HPDE6-E6E7 (cell line): ENCODE results near the gene BRSK1.
"Not testable (repeated sequence)": the region's sequence is repeated elsewhere in the genome, so short reads cannot be mapped to it uniquely, and the experiment has no call there.

Experiments used
- DNase-seq: peaks from one replicate; pipeline ENCODE4 v3.0.0; 2011; ENCODE audit warnings: missing footprints; ENCODE audit errors: extremely low spot score

BRSK1 gene

DNA sequence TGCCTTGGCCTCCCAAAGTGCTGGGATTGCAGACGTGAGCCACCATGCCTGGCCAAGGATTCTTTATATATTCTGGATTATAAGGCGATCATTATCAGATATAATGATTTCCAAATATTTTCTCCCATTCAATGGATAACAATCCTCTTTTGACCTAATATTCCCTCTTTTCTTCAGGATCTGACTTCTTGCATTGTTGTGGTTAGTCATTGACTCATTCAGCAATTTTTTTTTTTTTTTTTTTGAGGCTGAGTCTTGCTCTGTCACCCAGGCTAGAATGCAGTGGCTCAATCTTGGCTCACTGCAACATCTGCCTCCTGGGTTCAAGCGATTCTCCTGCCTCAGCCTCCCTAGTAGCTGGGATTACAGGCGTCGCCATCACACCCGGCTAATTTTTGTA lies 46.0 kb downstream of the BRSK1 start:
- DNase-seq = not testable (repeated sequence)

DNA sequence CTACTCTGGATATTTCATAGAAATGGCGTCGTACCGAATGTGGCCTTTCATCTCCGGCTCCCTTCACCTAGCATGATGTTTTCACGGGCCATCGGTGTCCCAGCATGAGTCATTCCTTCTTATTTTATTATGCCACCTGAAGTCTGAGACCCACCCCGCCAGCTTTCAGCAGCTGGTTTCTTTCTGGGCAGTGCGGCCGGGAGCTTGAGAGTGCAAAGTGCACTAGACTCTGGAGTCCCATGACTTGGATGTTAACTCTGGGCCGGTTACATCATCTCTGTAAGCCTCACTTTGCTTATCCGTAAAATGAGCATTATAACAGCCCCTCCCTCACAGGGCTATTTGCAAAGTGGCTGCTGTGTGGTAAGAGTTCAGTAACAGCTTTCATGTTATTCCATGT lies 50.1 kb downstream of the BRSK1 start:
- no peak for DNase-seq

DNA sequence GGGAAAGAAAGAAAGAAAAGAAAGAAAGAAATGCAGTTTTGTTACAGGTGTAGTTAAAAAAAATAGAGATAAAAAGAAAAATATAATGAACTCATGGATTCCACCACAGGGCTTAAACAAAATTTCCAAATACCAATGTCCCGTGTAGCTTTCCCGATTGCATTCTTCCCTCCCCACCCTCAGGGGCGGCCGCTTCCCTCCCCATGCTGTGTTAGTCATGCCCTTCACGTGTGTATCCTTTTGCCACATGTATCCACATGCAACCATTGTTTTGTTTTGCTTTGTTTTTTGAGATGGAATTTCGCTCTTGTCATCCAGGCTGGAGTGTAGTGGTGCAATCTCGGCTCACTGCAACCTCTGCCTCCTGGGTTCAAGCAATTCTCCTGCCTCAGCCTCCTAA lies 52.3 kb downstream of the BRSK1 start:
- DNase-seq = peak; percentile 76

GRCh38 chr19:55339105-55339888 lies 55.5 kb downstream of the BRSK1 start, which contains the start of gene KMT5C:
KMT5C (plus strand) TSS chr19:55339876; CDS start chr19:55341937, 2,061 bp downstream.
- peak; percentile 99 for DNase-seq

DNA sequence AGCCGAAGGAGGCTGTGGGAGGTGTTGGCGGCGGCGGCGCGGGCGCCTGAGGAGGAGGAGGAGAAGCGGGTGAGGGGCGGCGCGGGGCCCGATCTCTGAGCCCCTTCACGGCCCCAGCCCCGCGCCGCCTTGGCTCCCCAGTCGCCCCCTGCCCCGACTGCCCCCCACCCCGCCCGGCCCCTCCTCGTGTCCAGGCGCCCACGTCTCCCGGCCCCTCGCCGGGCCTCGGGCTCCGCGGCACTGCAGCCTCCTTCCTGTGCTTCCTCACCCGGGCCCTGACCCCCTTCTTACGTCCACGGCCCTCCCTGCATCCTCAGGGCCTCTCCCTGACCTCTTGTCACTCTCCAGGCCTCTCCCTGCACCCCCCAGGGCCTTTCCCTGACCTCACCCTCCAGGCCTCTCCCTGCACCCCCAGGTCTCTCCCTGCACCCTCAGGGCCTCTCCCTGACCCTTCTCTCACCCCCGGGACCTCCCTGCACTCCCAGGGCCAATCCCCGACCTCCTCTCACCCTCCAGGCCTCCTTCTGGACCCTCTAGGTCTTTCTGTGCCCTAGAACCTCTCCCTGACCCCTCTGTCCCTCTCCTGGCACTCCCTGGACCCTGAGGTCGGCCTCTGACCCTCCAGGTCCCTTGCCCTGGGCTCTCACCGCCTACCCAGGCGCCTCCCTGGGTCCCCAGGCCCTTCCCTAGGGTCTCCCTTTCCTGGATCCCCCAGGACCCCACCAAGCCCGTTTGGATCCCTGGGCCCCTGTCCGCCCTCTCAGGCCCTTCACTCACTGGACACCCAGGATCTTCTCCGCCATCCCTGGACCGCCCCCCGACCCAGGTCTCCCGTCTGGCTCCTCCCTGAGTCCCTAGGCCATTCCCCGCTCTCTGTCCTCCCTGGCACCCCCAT lies 56.3 kb downstream of the BRSK1 start:
- DNase-seq = no peak

DNA sequence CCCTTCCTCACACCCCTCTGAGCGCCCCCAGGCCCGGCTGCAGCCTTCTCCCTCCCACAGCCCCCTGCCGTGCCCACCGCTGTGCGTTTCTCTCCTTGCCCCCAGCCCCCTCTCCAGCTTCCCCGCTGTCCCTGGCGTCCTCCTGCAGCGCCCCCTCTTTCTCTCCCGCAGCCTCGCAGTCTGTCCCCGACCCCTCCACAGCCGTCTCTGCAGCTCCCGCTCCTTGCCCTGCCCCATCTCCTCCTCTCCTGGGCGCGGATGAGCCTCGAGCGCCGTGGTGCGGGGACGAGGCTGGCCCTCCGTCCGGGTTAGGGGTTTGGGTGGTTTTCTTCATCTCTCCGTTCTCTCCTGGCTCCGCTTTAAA lies 57.0 kb downstream of the BRSK1 start:
- DNase-seq = no peak

DNA sequence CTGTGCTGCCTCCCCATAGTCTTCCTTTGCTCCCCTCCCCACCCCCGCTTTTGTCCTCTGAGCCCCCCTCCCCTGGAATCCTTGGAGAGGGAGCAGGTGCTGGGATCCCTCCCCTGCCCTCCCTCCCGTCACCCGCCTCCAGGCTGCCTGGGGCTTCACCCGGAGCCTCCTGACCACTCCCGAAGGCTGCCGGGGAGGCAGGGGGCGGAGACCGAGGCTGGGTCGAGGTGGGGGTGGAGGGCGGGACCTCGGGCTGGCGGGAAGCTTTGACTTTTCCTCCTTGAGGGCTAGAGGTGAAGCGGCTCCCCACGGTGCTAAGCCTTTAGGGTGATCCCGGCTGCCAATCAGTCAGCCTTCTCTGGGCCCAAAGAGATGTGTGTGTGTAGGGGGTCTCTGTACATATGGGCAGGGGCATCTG lies 57.4 kb downstream of the BRSK1 start:
- DNase-seq = peak; percentile 67

DNA sequence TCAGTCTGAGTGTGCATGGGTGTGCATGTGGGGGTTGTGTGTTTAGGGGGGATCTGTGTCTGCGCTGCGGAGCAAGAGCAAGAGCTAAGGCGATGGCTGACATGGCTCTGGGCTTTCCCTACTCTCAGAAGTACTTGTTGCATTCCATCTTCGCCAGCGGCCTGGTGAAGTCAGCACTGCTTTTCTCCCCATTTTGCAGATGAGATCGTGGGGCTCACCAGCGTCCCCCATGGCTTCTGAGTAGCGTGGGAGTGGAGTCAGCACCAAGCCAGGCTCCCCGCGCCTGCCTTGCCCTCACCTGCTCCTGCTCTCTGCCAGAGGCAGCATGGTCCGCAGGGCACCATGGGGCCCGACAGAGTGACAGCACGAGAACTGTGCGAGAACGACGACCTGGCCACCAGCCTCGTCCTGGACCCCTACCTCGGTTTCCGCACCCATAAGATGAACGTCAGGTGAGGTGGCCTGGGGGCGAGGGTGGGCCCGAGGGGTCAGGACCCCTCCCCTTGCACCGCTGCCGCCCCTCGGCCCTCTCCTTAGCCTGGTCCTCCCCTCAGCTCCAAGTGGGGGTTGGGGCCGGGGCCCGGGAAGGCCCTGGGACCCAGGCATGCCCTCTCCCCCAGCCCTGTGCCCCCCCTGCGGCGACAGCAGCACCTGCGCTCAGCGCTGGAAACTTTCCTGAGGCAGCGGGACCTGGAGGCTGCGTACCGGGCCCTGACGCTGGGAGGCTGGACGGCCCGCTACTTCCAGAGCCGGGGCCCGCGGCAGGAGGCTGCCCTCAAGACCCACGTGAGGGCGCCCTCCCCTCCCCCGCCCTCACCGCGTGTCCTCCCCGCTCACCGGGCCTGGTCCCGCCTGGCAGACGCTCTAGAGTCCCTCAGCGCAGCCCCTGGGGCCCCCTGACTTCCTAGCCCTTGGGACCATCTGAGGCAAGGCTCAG lies 58.1 kb downstream of the BRSK1 start:
- no peak for DNase-seq

GRCh38 chr19:55344444-55344843 lies 60.6 kb downstream of the BRSK1 start:
- peak; percentile 47 for DNase-seq

DNA sequence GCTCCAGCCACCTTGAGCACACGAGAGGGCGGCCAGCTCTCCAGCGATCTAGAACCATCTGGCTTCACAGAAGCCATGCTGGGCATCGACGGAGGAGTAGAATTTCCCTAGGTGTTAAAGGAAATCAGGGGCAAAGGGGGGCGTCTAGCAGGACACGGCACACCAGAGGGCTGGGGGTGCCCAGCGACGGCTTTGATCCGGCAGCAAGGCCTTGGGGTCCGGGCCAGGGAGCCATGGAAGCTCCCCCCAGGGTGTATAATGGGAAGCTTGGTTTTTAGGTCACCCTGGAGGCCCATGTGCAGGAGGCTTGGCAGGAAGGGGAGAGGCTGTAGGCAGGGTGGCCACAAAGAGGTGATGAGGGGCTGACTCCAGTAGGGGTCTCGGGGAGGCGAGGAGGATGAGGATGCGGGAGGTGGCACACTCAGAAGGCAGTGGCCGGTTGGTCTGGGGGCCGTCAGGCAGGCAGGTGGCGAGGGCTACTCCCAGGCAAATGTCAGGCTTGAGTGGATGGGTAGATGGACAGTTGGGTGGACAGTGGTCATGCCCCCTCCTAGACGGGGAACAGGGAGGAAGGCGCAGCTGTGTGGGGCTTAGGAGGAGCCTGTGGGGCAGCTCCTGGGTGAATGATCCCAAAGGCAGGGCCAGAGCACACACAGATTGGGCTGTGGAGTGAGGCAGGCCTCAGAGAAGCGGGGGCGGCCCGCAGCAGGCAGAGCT lies 61.5 kb downstream of the BRSK1 start:
- DNase-seq = no peak

DNA sequence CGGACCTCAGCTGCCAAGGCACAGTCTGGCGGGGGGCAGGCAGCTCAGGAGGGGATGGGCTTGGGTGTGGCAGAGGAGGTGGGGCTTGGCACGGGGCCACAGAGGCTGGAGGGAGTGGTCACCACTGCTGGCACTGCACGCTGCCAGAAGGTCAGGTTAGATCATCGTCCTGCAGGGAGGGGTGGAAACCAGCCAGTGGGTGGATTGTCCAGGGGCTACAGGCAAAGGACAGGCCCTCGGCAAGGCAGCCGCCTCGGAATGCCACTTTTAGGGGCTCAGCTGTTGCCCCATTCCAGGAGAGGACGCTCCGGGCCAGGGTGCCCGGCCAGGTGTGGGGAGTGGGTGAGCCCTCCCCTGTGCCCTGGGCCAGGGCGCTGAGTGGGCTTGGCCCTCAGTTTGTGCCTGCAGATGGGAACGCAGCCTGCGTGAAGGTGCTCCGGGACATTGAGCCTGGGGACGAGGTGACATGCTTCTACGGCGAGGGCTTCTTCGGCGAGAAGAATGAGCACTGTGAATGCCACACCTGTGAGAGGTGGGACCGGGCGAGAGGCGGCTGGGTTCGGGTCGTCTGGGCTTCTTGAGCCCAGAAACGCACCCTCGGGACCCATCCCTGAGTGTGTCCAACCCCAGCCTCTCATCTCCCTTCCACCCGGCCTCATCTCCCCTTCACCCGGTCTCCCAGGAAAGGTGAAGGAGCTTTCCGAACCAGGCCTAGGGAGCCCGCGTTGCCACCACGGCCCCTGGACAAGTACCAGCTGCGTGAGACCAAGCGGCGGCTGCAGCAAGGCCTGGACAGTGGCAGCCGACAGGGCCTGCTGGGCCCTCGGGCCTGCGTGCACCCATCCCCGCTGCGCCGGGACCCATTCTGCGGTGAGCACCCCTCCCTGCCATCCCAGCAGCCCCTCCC lies 62.3 kb downstream of the BRSK1 start:
- no peak for DNase-seq

GRCh38 chr19:55346725-55347441 lies 63.1 kb downstream of the BRSK1 start:
- no peak for DNase-seq

- DNase-seq = no peak
These were observed 63.7 kb downstream of the BRSK1 start for GRCh38 chr19:55347442-55348009.

GRCh38 chr19:55348317-55349034 lies 64.7 kb downstream of the BRSK1 start:
- no peak for DNase-seq

DNA sequence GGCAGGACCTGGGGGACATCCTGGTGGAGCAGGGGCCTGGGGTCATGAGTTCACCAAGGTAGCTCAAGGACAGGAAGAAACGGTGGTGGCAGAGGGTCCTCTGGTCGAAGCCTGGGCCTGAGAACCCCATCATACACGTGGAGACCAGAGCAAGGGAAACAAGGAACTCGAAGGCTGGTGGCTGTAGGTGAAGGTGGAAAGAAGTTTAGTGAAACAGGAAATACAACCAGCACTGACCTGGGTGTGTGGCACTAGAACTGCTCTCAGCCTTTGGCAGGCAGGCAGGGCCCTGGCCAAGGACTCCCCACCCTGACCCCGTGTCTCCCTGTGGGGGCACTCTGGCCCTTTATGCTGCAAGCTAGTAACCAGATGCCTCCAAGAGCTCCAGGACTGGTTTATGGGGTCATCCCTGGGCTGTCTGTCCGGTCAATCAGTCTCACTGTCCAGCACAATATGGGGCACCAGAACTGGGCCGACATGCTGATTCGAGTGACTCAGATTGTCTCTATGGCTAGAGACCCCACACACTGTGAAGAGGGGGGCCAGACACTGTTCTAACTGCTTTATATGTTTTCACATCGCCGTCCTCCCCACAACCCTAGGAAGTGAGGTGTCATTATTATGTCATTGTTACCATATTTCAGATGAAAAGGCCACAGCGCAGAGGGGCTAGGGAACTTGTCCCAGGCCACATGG lies 67.0 kb downstream of the BRSK1 start:
- no peak for DNase-seq

DNA sequence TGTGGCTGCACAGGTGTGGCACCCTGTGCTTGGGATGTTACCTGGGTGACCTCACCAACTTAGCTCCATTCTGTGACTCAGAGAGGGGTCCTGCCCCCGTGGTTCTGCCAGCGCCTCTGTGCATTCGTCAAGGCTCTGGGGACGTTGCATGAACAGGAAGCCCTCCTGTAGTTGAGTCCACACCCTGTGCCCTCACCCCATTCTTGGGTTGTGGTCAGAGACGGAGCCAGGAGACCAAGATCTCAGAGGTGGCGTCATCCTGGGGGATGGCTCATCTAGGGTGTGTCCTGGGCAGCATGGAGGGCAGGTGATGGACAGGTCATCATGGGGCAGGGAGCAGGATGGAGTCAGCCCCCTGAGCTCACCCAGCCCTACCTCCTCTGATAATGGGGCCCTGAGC lies 68.2 kb downstream of the BRSK1 start:
- DNase-seq = peak; percentile 67

DNA sequence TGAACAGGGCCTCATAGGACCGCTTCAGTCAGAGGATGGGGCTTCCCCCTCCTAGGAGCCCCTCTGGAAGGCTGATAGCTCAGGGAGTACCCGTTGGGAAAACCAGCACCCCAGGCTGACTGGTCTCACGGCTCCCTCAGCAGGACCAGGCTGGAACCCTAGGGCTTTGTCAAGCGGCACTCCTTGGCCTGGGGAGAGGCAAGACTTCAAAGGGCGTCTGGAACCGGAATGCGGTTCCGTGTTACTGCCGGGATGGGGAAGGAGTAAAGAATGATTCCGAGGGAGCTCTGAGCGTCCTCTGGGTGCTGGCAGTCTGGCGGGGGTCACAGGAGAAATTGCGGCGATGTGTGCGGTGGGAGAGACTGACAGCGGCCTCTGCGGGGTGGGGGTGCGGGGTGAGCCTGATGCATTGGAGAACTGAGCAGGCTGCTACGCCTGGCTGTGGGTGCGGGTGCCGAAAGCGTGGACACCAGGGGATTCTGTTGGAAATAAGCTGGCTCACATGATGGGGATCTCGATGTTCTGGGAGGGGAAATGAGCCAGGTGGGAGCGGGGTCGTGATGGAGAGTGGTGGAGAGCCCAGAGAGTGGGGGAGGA lies 68.8 kb downstream of the BRSK1 start:
- DNase-seq = no peak
